Stimulated activated CD8-positive, alpha-beta memory T cell treated with anti-CD3 and anti-CD28 coated beads, Interleukin-15, amount 100 ng/mL, for 1 hour (primary cell): ENCODE results near the gene FMO1.
"Not testable (repeated sequence)": the region's sequence is repeated elsewhere in the genome, so short reads cannot be mapped to it uniquely, and the experiment has no call there.

Experiments used
- DNase-seq: peaks from one replicate; pipeline ENCODE4 v3.0.0-alpha.2; 2020; ENCODE audit warnings: low read depth

The FMO1 gene

DNA sequence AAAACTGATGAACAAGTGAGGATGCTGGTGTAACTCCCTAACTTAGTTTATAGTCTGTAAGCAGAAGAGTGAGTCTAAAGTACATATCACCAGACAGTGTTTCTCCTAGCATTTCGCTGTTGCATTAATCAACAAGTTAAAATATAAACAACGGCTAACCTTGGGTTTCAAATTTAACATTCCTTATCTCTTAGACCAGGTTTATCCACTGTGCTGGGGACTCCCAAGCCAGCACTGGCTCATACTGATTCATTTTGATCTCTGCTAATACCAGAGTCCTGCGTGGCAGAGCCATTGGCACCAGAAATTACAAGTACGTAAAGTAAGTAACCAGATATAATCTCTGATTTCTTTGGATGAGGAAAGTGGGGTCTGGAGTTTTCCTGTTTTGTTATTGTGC lies at the start of gene FMO1:
Gene FMO1 (plus strand): TSS at position 193 of the 400 bp plus-strand sequence. CDS start 9,594 bp downstream, outside the sequence.
- DNase-seq = no peak

DNA sequence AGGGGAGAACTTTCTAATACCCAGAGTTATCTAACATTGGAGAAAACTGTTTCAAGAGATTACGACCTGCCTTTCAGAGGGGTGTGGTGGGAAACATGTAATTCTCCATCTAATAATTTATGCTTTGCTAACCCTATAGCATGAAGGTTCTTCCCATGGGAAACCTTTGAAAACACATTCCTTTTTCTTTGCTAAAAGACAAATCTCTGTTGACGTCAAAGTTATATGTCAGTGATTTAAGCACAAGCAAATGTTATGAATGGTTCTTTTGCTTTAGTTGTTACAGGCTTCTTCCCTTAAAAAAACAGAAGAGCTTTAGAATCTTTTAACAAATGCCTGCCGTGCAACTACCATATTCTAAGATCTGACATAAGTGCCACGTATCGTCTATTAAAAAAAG lies 44.0 kb upstream of the FMO1 start:
- DNase-seq = no peak

- no peak for DNase-seq
Measured at GRCh38 chr1:171206204-171206977, 41.9 kb upstream of the FMO1 start.

GRCh38 chr1:171206978-171207355 lies 41.3 kb upstream of the FMO1 start:
- no peak for DNase-seq

- DNase-seq = no peak
Measured at GRCh38 chr1:171207377-171207776, 40.9 kb upstream of the FMO1 start.

DNA sequence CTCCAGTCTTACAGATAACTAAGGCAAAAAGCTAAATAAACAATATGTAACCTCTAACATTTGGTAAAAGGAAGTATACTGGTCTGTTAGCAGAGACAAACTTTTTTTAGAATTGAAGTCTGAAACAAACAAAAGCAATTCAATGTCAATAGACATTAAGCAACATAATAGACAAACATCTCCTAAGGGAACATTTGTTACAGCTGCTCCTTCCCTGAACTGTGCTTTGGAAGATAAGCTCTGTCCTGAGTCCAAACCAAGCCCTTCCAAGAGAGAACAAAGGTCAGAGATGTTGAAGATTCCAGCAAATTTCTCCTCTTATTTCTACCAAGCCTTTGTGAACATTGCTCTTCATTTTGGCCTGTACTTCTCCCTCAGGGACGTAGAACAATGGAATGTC lies 37.9 kb upstream of the FMO1 start:
- no peak for DNase-seq

DNA sequence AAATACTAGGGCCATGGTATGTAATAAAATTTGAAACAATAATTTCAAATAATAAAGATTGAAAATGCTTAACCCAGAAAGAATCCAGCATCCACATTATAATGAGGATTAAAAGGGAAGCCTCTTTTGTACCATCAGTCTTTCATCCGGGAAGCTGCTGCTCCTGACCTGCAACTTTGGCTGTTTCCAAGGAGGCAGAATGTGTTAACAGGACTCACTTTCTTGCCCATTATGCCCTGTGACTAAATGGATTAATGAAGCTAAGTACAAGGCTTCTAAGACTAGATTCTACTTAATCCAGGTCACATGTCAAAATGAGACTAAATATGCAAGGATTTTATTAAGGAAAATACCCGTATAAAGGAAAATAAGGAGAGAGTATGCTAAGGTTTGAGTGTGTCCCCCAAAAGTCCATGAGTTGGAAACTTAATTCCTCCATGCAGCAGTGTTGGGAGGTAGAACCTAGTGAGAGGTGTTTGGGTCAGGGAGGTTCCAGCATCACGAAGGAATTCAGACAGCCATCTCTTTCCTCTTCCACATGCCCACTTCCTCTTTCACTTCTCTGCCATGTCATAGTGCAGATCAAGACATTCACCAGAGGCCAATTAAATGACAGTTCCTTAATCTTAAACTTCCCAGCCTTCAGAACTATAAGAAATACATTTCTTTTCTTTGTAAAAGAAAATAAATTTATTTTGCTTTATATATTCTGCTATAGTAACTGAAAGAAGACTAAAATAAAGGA lies 35.5 kb upstream of the FMO1 start:
- DNase-seq = no peak

DNA sequence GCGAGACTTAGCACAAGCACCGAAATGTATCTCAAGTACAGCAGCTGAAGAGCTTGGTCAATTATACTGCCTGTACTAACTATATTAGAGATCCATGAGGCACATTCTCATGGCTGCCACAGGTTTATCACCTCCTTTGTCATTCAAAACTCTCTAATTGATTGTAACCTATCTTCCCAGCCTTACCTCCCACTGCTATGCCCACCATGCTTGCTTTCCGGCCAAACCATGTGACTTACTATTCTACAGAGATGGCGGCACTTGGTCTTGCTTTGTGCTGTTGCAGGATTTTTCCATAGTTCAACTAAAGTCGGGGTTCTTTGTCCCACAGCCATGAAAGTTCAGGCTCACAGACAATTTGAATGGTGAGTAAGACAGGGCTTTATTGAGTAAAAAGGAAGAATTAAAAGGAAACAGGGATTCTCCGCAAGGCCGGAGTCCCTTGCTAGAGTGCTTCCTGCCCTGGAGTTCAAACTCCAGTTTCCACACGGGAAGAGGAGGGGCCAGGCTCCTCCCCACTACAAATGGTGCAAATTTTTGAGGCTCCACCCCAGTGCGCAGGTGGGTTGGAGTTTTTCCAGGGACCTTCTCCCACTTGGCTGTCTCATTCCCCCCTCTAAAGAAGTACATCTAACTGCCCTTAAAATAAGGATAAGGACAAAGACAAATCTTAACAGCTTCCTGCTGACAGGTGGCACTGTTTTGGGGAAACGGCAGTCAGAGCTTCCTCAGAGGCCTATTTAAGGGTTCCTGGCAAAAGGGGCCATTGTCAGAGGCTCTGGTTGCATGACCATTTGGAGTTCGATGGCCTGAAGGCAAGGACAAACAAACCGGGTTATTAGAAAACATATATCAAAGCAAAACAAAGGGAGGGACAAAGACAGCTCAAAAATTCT lies 34.5 kb upstream of the FMO1 start:
- DNase-seq = no peak

- DNase-seq = no peak
Measured at GRCh38 chr1:171217658-171218443, 30.4 kb upstream of the FMO1 start.

- no peak for DNase-seq
Measured at GRCh38 chr1:171218661-171219060, 29.6 kb upstream of the FMO1 start.

- DNase-seq = no peak
Measured at GRCh38 chr1:171219346-171220080, 28.8 kb upstream of the FMO1 start.

DNA sequence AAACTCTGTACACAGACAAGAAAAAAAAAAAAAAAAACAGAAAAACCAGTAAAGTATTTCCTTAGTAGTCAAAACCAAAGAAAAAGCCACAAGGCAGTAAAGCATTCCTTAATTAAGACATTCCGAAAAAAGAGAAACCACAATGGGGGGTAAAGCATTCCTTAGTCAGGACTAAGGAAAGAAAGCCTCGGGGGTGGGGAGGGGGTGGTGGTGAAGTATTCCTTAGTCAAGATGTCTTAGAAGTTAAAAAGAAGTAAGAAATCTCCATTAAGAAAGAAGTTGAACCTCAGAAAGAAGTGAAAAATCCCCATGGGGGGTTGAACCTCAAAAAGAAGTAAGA lies 28.2 kb upstream of the FMO1 start:
- DNase-seq = no peak

- no peak for DNase-seq
Measured at GRCh38 chr1:171220581-171221054, 27.7 kb upstream of the FMO1 start.

DNA sequence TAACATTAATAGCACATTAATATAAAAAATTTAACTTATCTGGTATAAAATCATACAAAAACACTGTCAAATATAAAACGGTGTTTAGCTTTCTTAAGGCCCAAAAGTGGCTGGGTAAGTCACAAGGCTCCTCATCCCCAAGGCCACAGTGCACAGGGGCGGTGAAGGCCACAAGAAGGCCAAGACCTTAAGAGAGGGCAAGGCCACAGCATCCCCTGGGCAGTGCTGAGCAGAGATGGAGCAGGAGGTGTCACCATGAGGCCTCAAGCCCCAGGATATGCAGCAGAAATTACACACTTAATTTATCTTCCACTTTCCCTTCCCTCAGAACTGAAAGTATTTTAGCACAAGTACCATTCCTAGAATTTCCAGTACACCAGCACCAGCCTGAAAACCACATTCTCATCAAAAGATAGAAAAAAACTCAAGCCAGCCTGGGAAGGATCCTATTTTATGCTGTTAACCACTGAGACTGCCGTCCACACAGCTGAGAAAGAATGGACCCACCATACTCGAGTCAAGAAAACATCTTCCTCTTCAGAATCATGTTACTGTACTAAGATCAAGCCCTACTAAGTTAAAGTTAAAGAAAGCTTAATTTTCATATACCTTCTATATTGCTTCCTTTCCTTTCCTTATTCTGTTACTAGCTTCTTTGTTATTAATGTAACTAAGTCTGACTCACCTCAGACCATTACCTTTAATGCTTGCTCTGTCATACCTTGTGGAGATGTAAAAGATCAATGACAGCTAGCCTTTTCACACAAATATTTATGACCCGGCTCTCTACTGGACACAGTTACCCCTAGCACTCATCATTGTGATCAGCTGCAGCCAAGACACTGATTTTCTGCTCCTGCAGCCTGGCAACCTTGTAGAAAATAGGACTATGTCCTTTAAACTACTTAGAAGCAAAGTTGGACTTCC lies 26.4 kb upstream of the FMO1 start:
- DNase-seq = no peak

GRCh38 chr1:171222936-171223335 lies 25.4 kb upstream of the FMO1 start:
- no peak for DNase-seq

DNA sequence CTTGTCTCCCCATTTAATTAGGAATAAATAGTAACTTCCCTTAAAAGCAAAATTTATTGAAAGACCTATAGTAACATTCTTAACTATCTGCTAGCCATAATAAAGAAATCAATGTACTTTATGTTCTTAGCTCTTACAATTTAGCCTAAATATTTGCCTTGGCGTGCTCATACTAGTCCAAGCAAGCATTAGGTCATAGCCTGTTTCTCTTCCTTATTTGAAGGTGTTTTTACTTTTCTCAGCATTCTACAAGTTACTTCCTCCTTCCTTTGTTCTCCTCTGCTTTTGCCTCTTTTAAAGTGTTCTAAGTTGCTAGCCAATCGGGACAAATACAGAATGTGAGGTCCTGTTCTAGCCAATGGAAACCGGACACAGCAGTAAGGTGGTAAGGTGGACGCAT lies 24.0 kb upstream of the FMO1 start:
- DNase-seq = not testable (repeated sequence)

- DNase-seq = no peak
Measured at GRCh38 chr1:171226747-171227370, 21.4 kb upstream of the FMO1 start.

DNA sequence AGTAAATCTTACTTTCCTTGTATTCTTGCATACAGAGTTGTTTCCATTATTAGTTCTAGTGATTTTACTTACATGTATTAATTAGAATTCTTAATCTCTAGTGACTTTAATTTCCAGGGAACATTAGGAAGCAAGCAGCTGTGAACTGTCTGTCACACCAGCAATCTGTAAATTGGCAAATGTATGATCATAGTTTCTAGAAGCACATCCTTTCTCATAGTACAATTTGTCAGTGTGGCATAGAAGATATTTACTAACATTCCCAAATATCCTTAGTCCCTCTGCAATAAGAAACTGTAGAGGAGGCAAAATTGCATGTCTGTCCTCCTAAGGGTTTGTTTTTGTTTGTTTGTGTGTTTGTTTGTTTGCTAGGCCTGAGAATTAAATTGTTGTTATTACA lies 17.0 kb upstream of the FMO1 start:
- DNase-seq = no peak

GRCh38 chr1:171233183-171233582 lies 15.1 kb upstream of the FMO1 start:
- DNase-seq = no peak
